ENCODE measurements around the gene TPTE. TPM values are rescaled to one million over a fixed set of nuclear protein-coding genes. Genes with fewer than 3 reads are reported as not detected.
"Not testable (repeated sequence)": the region's sequence is repeated elsewhere in the genome, so short reads cannot be mapped to it uniquely, and the experiment has no call there.

Gene TPTE
- polyA plus RNA-seq (2013, experiment 1 of 2): not detected
- not detected for polyA plus RNA-seq (2013, experiment 2 of 2)

DNA sequence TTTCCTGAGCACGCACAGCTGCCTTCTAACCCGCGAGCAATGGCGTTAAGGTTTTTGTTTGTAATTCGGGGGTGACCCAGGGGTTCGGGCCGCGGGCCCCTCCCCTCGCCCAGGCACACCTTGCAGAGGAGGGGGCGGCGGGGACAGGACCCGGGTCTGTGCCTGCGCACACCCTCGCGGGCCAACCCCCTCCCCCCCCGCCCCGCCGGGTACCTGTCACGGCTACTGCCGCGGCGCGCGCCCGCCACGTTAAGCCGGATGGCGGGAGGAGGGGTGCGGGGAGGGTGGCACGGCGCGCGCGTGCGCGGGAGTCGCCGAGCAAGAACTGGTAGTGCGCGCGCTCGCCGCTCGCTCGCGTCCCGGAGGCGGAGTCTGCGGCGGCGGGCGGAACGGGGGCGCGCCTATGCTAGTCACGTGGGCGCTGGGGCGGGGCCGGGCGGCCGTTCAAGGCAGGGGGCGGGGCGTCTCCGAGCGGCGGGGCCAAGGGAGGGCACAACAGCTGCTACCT lies at the start of gene TPTE:
Gene TPTE (plus strand): TSS at position 493 of the 508 bp plus-strand sequence. CDS start 17,141 bp downstream, outside the sequence.
- H3K27me3 ChIP-seq (ENCODE audit: insufficient read depth, low read length): no peaks in the 10 kb centered on the region
- no peak within 1 kb of the TSS for H3K9ac ChIP-seq (ENCODE audit: low read depth, low read length)

GRCh38 chr21:10471999-10472398 lies 49.4 kb upstream of the TPTE start:
- not testable (repeated sequence) for H3K4me3 ChIP-seq (ENCODE audit: low read length)
- peaks cover 77% of the 10 kb centered on the region for H3K9me3 ChIP-seq (ENCODE audit: insufficient read depth, low read depth, low read length)

More for the DNA sequence above, at the start of gene TPTE:
- Histone ChIP-seq H3K4me1 (ENCODE audit: insufficient read depth, low read length) (no peaks in the 10 kb centered on the region), H3K36me3 (ENCODE audit: insufficient read depth, low read length) (no peaks in the 10 kb centered on the region), H3K27ac (ENCODE audit: low read depth, low read length) (no peak within 1 kb of the TSS), H3K9me3 (ENCODE audit: insufficient read depth, low read depth, low read length) (peaks cover 71% of the 10 kb centered on the region), H3K4me3 (ENCODE audit: low read length) (no peak within 1 kb of the TSS)
- WGBS: 93% methylated on average over 62 of the region's 66 CpGs

DNA sequence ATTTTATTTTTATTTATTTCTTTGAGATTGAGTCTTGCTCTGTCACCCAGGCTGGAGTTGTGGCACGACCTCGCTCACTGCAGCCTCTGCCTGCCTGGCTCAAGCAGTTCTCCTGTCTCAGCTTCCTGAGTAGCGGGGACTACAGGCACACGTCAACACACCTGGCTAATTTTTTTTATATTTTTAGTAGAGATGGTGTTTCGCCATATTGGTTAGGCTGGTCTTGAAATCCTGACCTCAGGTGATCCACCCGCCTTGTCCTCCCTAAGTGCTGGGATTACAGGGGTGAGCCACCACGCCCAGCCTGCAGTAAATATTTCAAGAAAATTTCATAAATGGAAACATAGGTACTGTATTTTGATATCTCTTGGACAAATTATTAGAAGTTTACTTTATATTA lies 43.6 kb upstream of the TPTE start:
- H3K4me1 ChIP-seq (ENCODE audit: insufficient read depth, low read length); H3K4me3 ChIP-seq (ENCODE audit: low read length); H3K27ac ChIP-seq (ENCODE audit: low read depth, low read length); H3K9ac ChIP-seq (ENCODE audit: low read depth, low read length); H3K36me3 ChIP-seq (ENCODE audit: insufficient read depth, low read length); H3K27me3 ChIP-seq (ENCODE audit: insufficient read depth, low read length): not testable (repeated sequence)
- H3K9me3 ChIP-seq (ENCODE audit: insufficient read depth, low read depth, low read length): peaks cover 57% of the 10 kb centered on the region
- WGBS: 68% methylated on average over 7 of the region's 7 CpGs

More at GRCh38 chr21:10471999-10472398, 49.4 kb upstream of the TPTE start:
- H3K27me3 ChIP-seq (ENCODE audit: insufficient read depth, low read length); H3K27ac ChIP-seq (ENCODE audit: low read depth, low read length); H3K4me1 ChIP-seq (ENCODE audit: insufficient read depth, low read length); H3K9ac ChIP-seq (ENCODE audit: low read depth, low read length); H3K36me3 ChIP-seq (ENCODE audit: insufficient read depth, low read length): not testable (repeated sequence)

DNA sequence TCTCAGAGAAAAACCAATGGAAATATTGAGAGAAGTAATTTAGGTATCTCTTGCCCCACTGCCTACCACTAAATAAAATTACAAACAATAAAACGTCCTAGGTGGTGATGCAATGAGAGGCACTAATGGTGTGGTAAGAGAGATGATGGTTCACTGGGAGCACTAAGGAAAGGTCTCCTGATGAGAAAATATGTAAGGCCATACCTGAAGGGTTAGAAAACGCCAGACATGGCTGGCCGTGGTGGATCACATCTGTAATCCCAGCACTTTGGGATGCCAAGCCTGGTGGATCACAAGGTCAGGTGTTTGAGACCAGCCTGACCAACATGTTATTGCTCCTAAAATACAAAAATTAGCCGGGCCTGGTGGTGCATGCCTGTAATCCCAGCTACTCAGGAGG lies 41.5 kb upstream of the TPTE start:
- H3K27ac ChIP-seq (ENCODE audit: low read depth, low read length); H3K27me3 ChIP-seq (ENCODE audit: insufficient read depth, low read length); H3K9ac ChIP-seq (ENCODE audit: low read depth, low read length); H3K4me3 ChIP-seq (ENCODE audit: low read length); H3K36me3 ChIP-seq (ENCODE audit: insufficient read depth, low read length); H3K4me1 ChIP-seq (ENCODE audit: insufficient read depth, low read length): not testable (repeated sequence)
- H3K9me3 ChIP-seq (ENCODE audit: insufficient read depth, low read depth, low read length): peaks cover 56% of the 10 kb centered on the region
- 73% methylated on average over 3 of the region's 4 CpGs for WGBS

GRCh38 chr21:10484864-10485263 lies 36.5 kb upstream of the TPTE start:
- H3K9ac ChIP-seq (ENCODE audit: low read depth, low read length); H3K36me3 ChIP-seq (ENCODE audit: insufficient read depth, low read length); H3K27me3 ChIP-seq (ENCODE audit: insufficient read depth, low read length); H3K4me3 ChIP-seq (ENCODE audit: low read length); H3K4me1 ChIP-seq (ENCODE audit: insufficient read depth, low read length); H3K27ac ChIP-seq (ENCODE audit: low read depth, low read length): not testable (repeated sequence)
- peaks cover 35% of the 10 kb centered on the region for H3K9me3 ChIP-seq (ENCODE audit: insufficient read depth, low read depth, low read length)
- WGBS: no CpG with 5 or more reads among the region's 3 CpGs

DNA sequence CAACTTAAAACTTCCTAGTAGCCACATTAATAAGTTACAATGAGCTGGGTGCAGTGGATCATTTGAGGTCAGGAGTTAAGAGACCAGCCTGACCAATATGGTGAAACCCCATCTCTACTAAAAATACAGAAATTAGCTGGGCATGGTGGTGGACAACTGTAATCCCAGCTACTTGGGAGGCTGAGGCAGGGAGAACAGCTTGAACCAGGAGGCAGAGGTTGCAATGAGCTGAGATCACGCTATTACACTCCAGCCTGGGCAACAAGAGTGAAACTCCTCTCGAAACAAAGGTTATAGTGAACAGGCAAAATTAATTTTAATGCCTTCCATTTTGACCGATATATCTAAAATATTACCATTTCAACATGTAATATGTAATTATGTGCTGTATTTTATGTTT lies 30.9 kb upstream of the TPTE start:
- not testable (repeated sequence) for H3K9ac ChIP-seq (ENCODE audit: low read depth, low read length); H3K4me1 ChIP-seq (ENCODE audit: insufficient read depth, low read length); H3K4me3 ChIP-seq (ENCODE audit: low read length); H3K27ac ChIP-seq (ENCODE audit: low read depth, low read length); H3K36me3 ChIP-seq (ENCODE audit: insufficient read depth, low read length); H3K27me3 ChIP-seq (ENCODE audit: insufficient read depth, low read length)
- H3K9me3 ChIP-seq (ENCODE audit: insufficient read depth, low read depth, low read length): peaks cover 13% of the 10 kb centered on the region
- WGBS: 53% methylated on average over 2 of the region's 3 CpGs

GRCh38 chr21:10511116-10511515 lies 10.3 kb upstream of the TPTE start:
- WGBS: 69% methylated on average over 6 of the region's 6 CpGs
- Histone ChIP-seq H3K9me3 (ENCODE audit: insufficient read depth, low read depth, low read length) (peaks cover 52% of the 10 kb centered on the region), H3K27ac (ENCODE audit: low read depth, low read length) (no peak overlapping the region), H3K4me1 (ENCODE audit: insufficient read depth, low read length) (no peaks in the 10 kb centered on the region), H3K36me3 (ENCODE audit: insufficient read depth, low read length) (no peaks in the 10 kb centered on the region), H3K27me3 (ENCODE audit: insufficient read depth, low read length) (no peaks in the 10 kb centered on the region), H3K9ac (ENCODE audit: low read depth, low read length) (no peak overlapping the region), H3K4me3 (ENCODE audit: low read length) (no peak overlapping the region)

DNA sequence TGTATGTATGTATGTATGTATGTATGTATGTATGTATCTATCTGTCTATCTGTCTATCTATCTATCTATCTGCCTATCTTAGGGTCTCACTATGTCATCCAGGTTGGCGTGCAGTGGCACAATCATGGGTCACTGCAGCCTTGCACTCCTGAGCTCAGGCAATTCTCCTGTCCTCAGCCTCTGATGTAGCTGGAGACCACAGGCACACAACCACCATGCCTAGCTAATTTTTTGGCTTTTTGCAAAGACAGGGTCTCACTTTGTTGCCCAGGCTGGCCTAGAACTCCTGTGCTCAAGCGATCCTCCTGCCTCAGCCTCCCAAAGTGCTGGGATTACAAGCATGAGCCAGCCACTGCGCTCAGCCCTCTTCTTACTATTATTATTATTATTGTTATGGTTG lies 4.5 kb upstream of the TPTE start:
- not testable (repeated sequence) for H3K4me3 ChIP-seq (ENCODE audit: low read length); H3K27me3 ChIP-seq (ENCODE audit: insufficient read depth, low read length); H3K27ac ChIP-seq (ENCODE audit: low read depth, low read length); H3K9ac ChIP-seq (ENCODE audit: low read depth, low read length); H3K4me1 ChIP-seq (ENCODE audit: insufficient read depth, low read length); H3K36me3 ChIP-seq (ENCODE audit: insufficient read depth, low read length)
- WGBS: 91% methylated on average over 2 of the region's 3 CpGs
- peaks cover 77% of the 10 kb centered on the region for H3K9me3 ChIP-seq (ENCODE audit: insufficient read depth, low read depth, low read length)

DNA sequence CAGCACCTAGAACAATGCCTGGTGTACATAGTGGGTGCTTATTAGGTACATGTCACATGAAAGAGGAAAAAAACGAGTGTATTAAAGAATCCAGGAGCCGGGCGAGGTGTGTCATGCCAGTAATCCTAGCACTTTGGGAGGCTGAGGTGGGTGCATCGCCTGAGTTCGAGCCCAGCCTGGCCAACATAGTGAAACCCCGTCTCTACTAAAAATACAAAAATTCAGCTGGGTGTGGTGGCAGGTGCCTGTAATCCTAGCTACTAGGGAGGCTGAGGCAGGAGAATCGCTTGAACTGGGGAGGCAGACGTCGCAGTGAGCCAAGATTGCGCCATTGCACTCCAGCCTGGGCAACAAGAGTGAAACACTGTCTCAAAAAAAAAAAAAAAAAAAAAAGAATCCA lies 3.5 kb upstream of the TPTE start:
- H3K36me3 ChIP-seq (ENCODE audit: insufficient read depth, low read length); H3K4me1 ChIP-seq (ENCODE audit: insufficient read depth, low read length); H3K4me3 ChIP-seq (ENCODE audit: low read length); H3K27ac ChIP-seq (ENCODE audit: low read depth, low read length); H3K27me3 ChIP-seq (ENCODE audit: insufficient read depth, low read length); H3K9ac ChIP-seq (ENCODE audit: low read depth, low read length): not testable (repeated sequence)
- peaks cover 75% of the 10 kb centered on the region for H3K9me3 ChIP-seq (ENCODE audit: insufficient read depth, low read depth, low read length)
- 76% methylated on average over 10 of the region's 10 CpGs for WGBS

DNA sequence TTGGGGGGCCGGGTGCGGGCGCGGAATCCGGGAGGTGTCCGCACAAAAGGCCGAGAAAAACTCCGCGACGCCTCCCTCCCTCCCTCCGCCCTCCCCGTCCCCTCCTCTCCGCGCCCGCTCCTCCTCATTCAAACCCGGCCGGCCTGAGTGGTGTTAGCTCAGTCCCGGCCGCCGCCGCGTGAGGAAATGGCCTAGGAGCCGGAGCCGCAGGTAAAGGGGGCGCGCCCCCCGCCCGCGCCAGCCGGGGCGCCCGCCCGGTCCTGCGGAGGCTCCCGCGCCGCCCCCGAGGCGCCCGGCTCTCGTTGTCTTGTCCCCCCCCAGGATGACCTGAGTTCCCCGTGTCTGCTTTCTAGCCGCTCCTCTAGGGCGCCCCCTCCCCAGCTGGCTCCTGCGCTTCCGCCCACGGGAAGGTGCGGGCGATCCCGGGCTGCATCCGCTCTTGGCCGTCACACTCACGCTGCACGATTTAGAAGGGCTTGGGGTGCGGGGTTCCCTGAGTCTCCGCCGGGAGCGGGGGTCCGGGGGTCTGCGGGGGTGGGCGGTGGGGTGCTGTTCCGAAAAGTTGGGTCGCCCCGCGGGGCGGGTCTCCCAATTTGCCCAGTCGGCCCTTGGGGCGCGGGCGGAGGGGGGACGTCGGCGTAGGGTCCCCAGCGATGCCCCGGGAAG lies 585 bp downstream of the TPTE start:
- not testable (repeated sequence) for H3K27ac ChIP-seq (ENCODE audit: low read depth, low read length); H3K4me1 ChIP-seq (ENCODE audit: insufficient read depth, low read length); H3K36me3 ChIP-seq (ENCODE audit: insufficient read depth, low read length); H3K9ac ChIP-seq (ENCODE audit: low read depth, low read length); H3K4me3 ChIP-seq (ENCODE audit: low read length); H3K27me3 ChIP-seq (ENCODE audit: insufficient read depth, low read length)
- H3K9me3 ChIP-seq (ENCODE audit: insufficient read depth, low read depth, low read length): peaks cover 74% of the 10 kb centered on the region
- 95% methylated on average over 75 of the region's 75 CpGs for WGBS

DNA sequence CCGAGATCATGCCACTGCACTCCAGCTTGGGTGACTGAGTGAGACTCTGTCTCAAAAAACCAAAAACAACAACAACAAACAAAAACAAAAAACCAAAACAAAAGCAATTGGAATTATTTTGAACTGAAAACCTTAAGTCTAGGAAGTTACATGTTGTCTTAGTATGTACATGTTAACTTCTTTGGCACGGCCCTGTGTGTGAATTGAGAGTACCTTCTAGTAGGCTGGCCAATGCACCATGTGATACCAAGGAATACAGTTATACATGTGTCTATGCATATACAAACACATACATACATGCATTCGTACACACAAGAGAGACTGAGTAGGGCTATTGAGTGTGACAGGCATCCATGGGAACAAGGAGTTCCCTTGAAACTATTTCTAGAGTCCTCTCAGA lies 18.6 kb downstream of the TPTE start:
- peaks cover 85% of the 10 kb centered on the region for H3K9me3 ChIP-seq (ENCODE audit: insufficient read depth, low read depth, low read length)
- no peak overlapping the region for H3K27ac ChIP-seq (ENCODE audit: low read depth, low read length)
- 84% methylated on average over 3 of the region's 3 CpGs for WGBS
- no peak overlapping the region for H3K4me3 ChIP-seq (ENCODE audit: low read length)
- no peaks in the 10 kb centered on the region for H3K4me1 ChIP-seq (ENCODE audit: insufficient read depth, low read length)
- H3K9ac ChIP-seq (ENCODE audit: low read depth, low read length): no peak overlapping the region
- no peaks in the 10 kb centered on the region for H3K36me3 ChIP-seq (ENCODE audit: insufficient read depth, low read length)
- no peaks in the 10 kb centered on the region for H3K27me3 ChIP-seq (ENCODE audit: insufficient read depth, low read length)

DNA sequence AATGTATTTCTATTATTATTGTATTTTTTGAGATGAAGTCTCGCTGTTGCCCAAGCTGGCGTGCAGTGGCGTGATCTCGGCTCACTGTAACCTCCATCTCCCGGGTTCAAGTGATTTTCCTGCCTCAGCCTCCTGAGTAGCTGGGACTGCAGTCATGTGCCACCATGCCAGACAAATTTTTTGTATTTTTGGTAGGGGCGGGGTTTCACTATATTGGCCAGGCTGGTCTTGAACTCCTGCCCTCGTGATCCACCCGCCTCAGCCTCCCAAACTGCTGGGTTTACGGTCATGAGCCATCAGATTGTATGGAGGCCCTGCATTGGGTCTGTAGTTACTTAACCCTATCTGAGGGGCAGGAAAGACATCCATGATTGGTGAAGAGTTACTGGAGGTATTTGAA lies 23.0 kb downstream of the TPTE start:
- not testable (repeated sequence) for H3K27ac ChIP-seq (ENCODE audit: low read depth, low read length); H3K4me1 ChIP-seq (ENCODE audit: insufficient read depth, low read length); H3K36me3 ChIP-seq (ENCODE audit: insufficient read depth, low read length); H3K4me3 ChIP-seq (ENCODE audit: low read length); H3K9ac ChIP-seq (ENCODE audit: low read depth, low read length); H3K27me3 ChIP-seq (ENCODE audit: insufficient read depth, low read length)
- H3K9me3 ChIP-seq (ENCODE audit: insufficient read depth, low read depth, low read length): peaks cover 88% of the 10 kb centered on the region
- 88% methylated on average over 9 of the region's 9 CpGs for WGBS

Data from HUES64 (cell line).